Astrocyte (in vitro differentiated cells and primary cell): ENCODE data around the gene SYNPO2. TPM values are rescaled to one million over a fixed set of nuclear protein-coding genes. Genes with fewer than 3 reads are reported as not detected.
A peak's percentile ranks its signal among the peaks of the same experiment; 100 is the strongest.

Experiments used
- DNase-seq: peaks from one replicate; pipeline ENCODE4 v3.0.0-alpha.2; 2010; ENCODE audit warnings: low read depth
- FAIRE-seq: peaks from 2 replicates; lab custom pipeline; 2011; peaks lifted over from hg19 to GRCh38; lab: Jason Lieb, UNC
- H2AFZ ChIP-seq: 2 replicates; pipeline ENCODE4 v1.6.0; 2012; ENCODE audit warnings: low read depth, low read length, inconsistent platforms
- H3K27ac ChIP-seq: 2 replicates; pipeline ENCODE4 v1.5.1; 2011; ENCODE audit warnings: low read depth, low read length, inconsistent platforms
- H3K27me3 ChIP-seq: 2 replicates; pipeline ENCODE4 v1.6.0; 2011; ENCODE audit warnings: low read length, inconsistent platforms; ENCODE audit not compliant: insufficient read depth
- H3K36me3 ChIP-seq: 2 replicates; pipeline ENCODE4 v1.5.1; 2011; ENCODE audit warnings: low read length, inconsistent platforms; ENCODE audit not compliant: insufficient read depth
- H3K4me1 ChIP-seq: 2 replicates; pipeline ENCODE4 v1.5.1; 2011; ENCODE audit warnings: low read length, inconsistent platforms; ENCODE audit not compliant: insufficient read depth
- H3K4me2 ChIP-seq: 2 replicates; pipeline ENCODE4 v1.6.0; 2012; ENCODE audit warnings: low read length, inconsistent platforms
- H3K4me3 ChIP-seq: 2 replicates; pipeline ENCODE4 v1.5.1; 2011; ENCODE audit warnings: low read depth, mild to moderate bottlenecking, low read length, inconsistent platforms; ENCODE audit not compliant: insufficient read depth
- H3K79me2 ChIP-seq: 2 replicates; pipeline ENCODE4 v1.6.0; 2012; ENCODE audit warnings: mild to moderate bottlenecking, low read length, inconsistent platforms; ENCODE audit not compliant: insufficient read depth
- H3K9ac ChIP-seq: 2 replicates; pipeline ENCODE4 v1.6.0; 2012; ENCODE audit warnings: mild to moderate bottlenecking, low read length, inconsistent platforms
- H3K9me3 ChIP-seq: 2 replicates; pipeline ENCODE4 v1.5.1; 2012; ENCODE audit warnings: low read depth, mild to moderate bottlenecking, low read length, inconsistent platforms; ENCODE audit not compliant: insufficient read depth
- H4K20me1 ChIP-seq: 2 replicates; pipeline ENCODE4 v1.6.0; 2012; ENCODE audit warnings: low read length, inconsistent platforms; ENCODE audit not compliant: insufficient read depth
- H3K27ac Mint-ChIP-seq: one replicate; pipeline ENCODE4 v1.8.0; 2021; ENCODE audit warnings: mild to moderate bottlenecking, mixed read lengths; ENCODE audit not compliant: unreplicated experiment
- H3K27me3 Mint-ChIP-seq: one replicate; pipeline ENCODE4 v1.8.0; 2021; ENCODE audit warnings: low read depth, mixed read lengths; ENCODE audit not compliant: unreplicated experiment
- H3K36me3 Mint-ChIP-seq: one replicate; pipeline ENCODE4 v1.8.0; 2021; ENCODE audit warnings: low read depth, mixed read lengths; ENCODE audit not compliant: unreplicated experiment
- H3K4me1 Mint-ChIP-seq: one replicate; pipeline ENCODE4 v1.8.0; 2021; ENCODE audit warnings: low read depth, mixed read lengths; ENCODE audit not compliant: unreplicated experiment
- H3K4me3 Mint-ChIP-seq: one replicate; pipeline ENCODE4 v1.8.0; 2021; ENCODE audit warnings: mild to moderate bottlenecking, moderate library complexity, mixed read lengths; ENCODE audit not compliant: unreplicated experiment
- H3K9me3 Mint-ChIP-seq: one replicate; pipeline ENCODE4 v1.8.0; 2021; ENCODE audit warnings: mild to moderate bottlenecking, mixed read lengths; ENCODE audit not compliant: unreplicated experiment
- CTCF ChIP-seq: IDR thresholded peaks from 2 replicates; pipeline ENCODE4 v1.5.1; 2011; ENCODE audit warnings: low read depth, mild to moderate bottlenecking, inconsistent platforms, low read length, moderate library complexity; ENCODE audit not compliant: insufficient read depth
- EZH2 ChIP-seq: IDR thresholded peaks from 2 replicates; pipeline ENCODE4 v1.6.1; 2012; ENCODE audit warnings: mild to moderate bottlenecking, low read length, inconsistent platforms; ENCODE audit not compliant: insufficient read depth
- total RNA-seq: library from RNA; stranded (reverse); gene quantifications from 2 replicates; pipeline ENCODE4 v1.2.1, GENCODE V29; 2021

The SYNPO2 gene
- total RNA-seq, 1 donor from 2014 or later, result 4.2 TPM

- TF ChIP-seq EZH2 (no peak), CTCF (no peak)
- Histone ChIP-seq H3K27ac (peak overlapping the region; percentile 68), H2AFZ (no peak overlapping the region), H3K36me3 (no peaks in the 10 kb centered on the region), H3K4me3 (peak overlapping the region; percentile 9), H3K4me1 (peaks cover 18% of the 10 kb centered on the region), H3K4me2 (peak overlapping the region; percentile 67), H4K20me1 (no peaks in the 10 kb centered on the region), H3K9ac (peak overlapping the region; percentile 62), H3K79me2 (no peaks in the 10 kb centered on the region), H3K27me3 (no peaks in the 10 kb centered on the region), H3K9me3 (no peaks in the 10 kb centered on the region)
- H3K27me3 Mint-ChIP-seq, result no peaks in the 10 kb centered on the region
- DNase-seq (peak; percentile 84), FAIRE-seq (no peak)
- H3K4me1 Mint-ChIP-seq, result peaks cover 17% of the 10 kb centered on the region
- H3K36me3 Mint-ChIP-seq, result no peaks in the 10 kb centered on the region
- no peaks in the 10 kb centered on the region for H3K9me3 Mint-ChIP-seq
- H3K27ac Mint-ChIP-seq, result no peak overlapping the region
- H3K4me3 Mint-ChIP-seq, result no peak overlapping the region
Observed at GRCh38 chr4:118842055-118842454, 46.6 kb upstream of the SYNPO2 start.

- Mint-ChIP-seq H3K36me3 (no peaks in the 10 kb centered on the region), H3K9me3 (no peaks in the 10 kb centered on the region), H3K27me3 (no peaks in the 10 kb centered on the region), H3K4me1 (peaks cover 17% of the 10 kb centered on the region), H3K27ac (no peak overlapping the region), H3K4me3 (no peak overlapping the region)
- DNase-seq (no peak), FAIRE-seq (no peak)
- H3K4me1 ChIP-seq, result peaks cover 18% of the 10 kb centered on the region
- no peaks in the 10 kb centered on the region for H3K27me3 ChIP-seq
- H3K9me3 ChIP-seq, result no peaks in the 10 kb centered on the region
- H3K36me3 ChIP-seq, result no peaks in the 10 kb centered on the region
- TF ChIP-seq CTCF, result no peak
- TF ChIP-seq EZH2, result no peak
- no peak overlapping the region for H3K4me2 ChIP-seq
- H3K9ac ChIP-seq, result no peak overlapping the region
- no peak overlapping the region for H3K27ac ChIP-seq
- no peaks in the 10 kb centered on the region for H3K79me2 ChIP-seq
- no peak overlapping the region for H3K4me3 ChIP-seq
- H2AFZ ChIP-seq, result no peak overlapping the region
- H4K20me1 ChIP-seq, result no peaks in the 10 kb centered on the region
Observed at GRCh38 chr4:118843237-118843636, 45.4 kb upstream of the SYNPO2 start.

GRCh38 chr4:118845552-118846050 is 43.1 kb upstream of the SYNPO2 start:
- no peak overlapping the region for H3K27ac ChIP-seq

More at GRCh38 chr4:118845552-118846050, 43.1 kb upstream of the SYNPO2 start:
- H3K36me3 ChIP-seq, result no peaks in the 10 kb centered on the region
- no peak overlapping the region for H3K9ac ChIP-seq
- TF ChIP-seq CTCF, result no peak
- TF ChIP-seq EZH2, result no peak
- H3K9me3 ChIP-seq, result no peaks in the 10 kb centered on the region
- no peak for FAIRE-seq
- H3K27me3 ChIP-seq, result no peaks in the 10 kb centered on the region
- H3K4me1 ChIP-seq, result peaks cover 18% of the 10 kb centered on the region
- no peak overlapping the region for H2AFZ ChIP-seq
- no peaks in the 10 kb centered on the region for H3K36me3 Mint-ChIP-seq
- no peak overlapping the region for H3K27ac Mint-ChIP-seq
- H3K4me2 ChIP-seq, result no peak overlapping the region
- DNase-seq, result no peak
- H3K9me3 Mint-ChIP-seq, result peaks cover 2% of the 10 kb centered on the region
- no peak overlapping the region for H3K4me3 ChIP-seq
- no peak overlapping the region for H3K4me3 Mint-ChIP-seq
- H3K79me2 ChIP-seq, result no peaks in the 10 kb centered on the region
- no peaks in the 10 kb centered on the region for H3K27me3 Mint-ChIP-seq
- H3K4me1 Mint-ChIP-seq, result peaks cover 24% of the 10 kb centered on the region
- no peaks in the 10 kb centered on the region for H4K20me1 ChIP-seq
